HEK293T (cell line): ENCODE results near the gene UBA1.

Experiments used
- BHLHE40 ChIP-seq: fragments of 450-650 bp; IDR thresholded peaks from 2 replicates; pipeline ENCODE4 v1.6.1; 2016; ENCODE audit warnings: mild to moderate bottlenecking, moderate library complexity, borderline replicate concordance
- FOXA1 ChIP-seq: fragments of 450-650 bp; IDR thresholded peaks from 2 replicates; pipeline ENCODE4 v1.6.1; 2016; ENCODE audit warnings: mild to moderate bottlenecking
- FOXM1 ChIP-seq: fragments of 450-650 bp; IDR thresholded peaks from 2 replicates; pipeline ENCODE4 v1.6.1; 2017; ENCODE audit warnings: mild to moderate bottlenecking, borderline replicate concordance
- NFRKB ChIP-seq: fragments of 450-650 bp; IDR thresholded peaks from 2 replicates; pipeline ENCODE4 v1.6.1; 2016; ENCODE audit warnings: mild to moderate bottlenecking, moderate library complexity
- SP1 ChIP-seq: fragments of 450-650 bp; IDR thresholded peaks from 2 replicates; pipeline ENCODE4 v1.6.1; 2017
- SUZ12 ChIP-seq: fragments of 450-650 bp; IDR thresholded peaks from 2 replicates; pipeline ENCODE4 v1.6.1; 2016; ENCODE audit warnings: mild to moderate bottlenecking

DNA sequence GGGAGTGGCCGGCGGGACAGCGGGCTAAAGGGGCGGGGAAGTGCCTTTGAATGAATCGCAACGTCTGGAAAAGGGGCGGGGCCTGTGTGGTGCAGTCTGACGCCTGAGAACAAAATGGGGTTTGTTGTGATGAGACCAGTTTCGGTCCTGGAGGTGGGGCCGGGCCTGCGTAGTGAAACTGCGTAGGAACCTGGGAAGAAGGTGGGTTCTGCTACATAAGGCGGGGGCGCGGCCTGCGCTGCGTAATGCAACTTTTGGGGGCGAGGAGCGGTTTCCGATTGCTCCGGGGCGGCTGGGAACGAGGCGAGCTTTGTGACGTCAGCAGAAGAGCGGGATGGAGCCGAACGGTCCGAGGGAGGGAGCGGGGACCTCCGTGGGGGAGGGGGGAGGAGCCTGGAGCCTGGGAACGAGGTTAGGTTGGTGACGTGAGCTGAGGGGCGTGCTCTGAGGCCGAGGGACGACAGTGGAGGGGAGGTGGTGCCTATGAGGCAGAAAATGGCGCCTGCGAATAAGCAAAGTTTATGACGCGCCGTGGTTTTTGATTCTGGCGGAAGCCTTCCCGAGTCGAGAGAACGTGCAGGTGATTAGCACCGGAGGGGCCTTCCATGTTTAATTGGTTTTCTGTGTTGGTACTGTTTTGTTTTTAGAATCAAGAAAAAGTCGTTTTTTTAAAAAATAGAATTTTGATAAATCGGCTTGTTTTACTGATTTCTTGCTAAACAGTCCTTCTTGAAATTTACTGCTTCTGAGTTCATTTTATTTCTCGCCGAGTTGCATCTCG lies 39.9 kb downstream of the UBA1 start:
- TF ChIP-seq SUZ12 (no peak), BHLHE40 (no peak), NFRKB (peak; percentile 49; the same call in 1 of the 2 replicates), FOXM1 (no peak), FOXA1 (no peak), SP1 (no peak)
